ENCODE results near the gene ABAT.

GRCh38 chr16:8753416-8754054, 79.1 kb downstream of the ABAT start:
- no peak for TF ChIP-seq POLR2AphosphoS5 (IDR thresholded peaks at IDR 0.05)
- no peak for TF ChIP-seq CTCF (IDR thresholded peaks at IDR 0.05)
- no peak for TF ChIP-seq POLR2A (IDR thresholded peaks at IDR 0.05; ENCODE audit: low read depth)

Measured in esophagus muscularis mucosa (tissue), 3 donors.